KMS-11 (cell line): ENCODE data around the gene ZNF784.

ENCODE experiments used
- H2AFZ ChIP-seq: fragments of 200-600 bp; sonication (generic); 2 replicates; pipeline ENCODE4 v1.6.1; 2016; ENCODE audit warnings: antibody characterized with exemption, mixed run types, low read depth
- H3K27ac ChIP-seq: fragments of 200-600 bp; sonication (generic); 2 replicates; pipeline ENCODE4 v1.6.1; 2016; ENCODE audit warnings: mild to moderate bottlenecking, mixed run types
- H3K27me3 ChIP-seq: fragments of 200-600 bp; sonication (generic); 2 replicates; pipeline ENCODE4 v1.6.1; 2017; ENCODE audit warnings: mild to moderate bottlenecking, low read depth, mixed run types, moderate library complexity; ENCODE audit not compliant: insufficient read depth
- H3K36me3 ChIP-seq: fragments of 200-600 bp; sonication (generic); 2 replicates; pipeline ENCODE4 v1.6.1; 2017; ENCODE audit warnings: mild to moderate bottlenecking, mixed run types; ENCODE audit not compliant: insufficient read depth
- H3K4me1 ChIP-seq: fragments of 200-600 bp; sonication (generic); 2 replicates; pipeline ENCODE4 v1.6.1; 2016; ENCODE audit warnings: mild to moderate bottlenecking, low read depth, mixed run types; ENCODE audit not compliant: poor library complexity, severe bottlenecking
- H3K4me2 ChIP-seq: fragments of 200-600 bp; sonication (generic); 2 replicates; pipeline ENCODE4 v1.7.0; 2016; ENCODE audit warnings: mild to moderate bottlenecking, mixed run types
- H3K4me3 ChIP-seq: fragments of 200-600 bp; sonication (generic); IDR thresholded peaks from 2 replicates; pipeline ENCODE4 v1.6.1; 2017; ENCODE audit warnings: low read depth, low read length, mixed read lengths; ENCODE audit not compliant: insufficient read depth
- H3K79me2 ChIP-seq: fragments of 200-600 bp; sonication (generic); 2 replicates; pipeline ENCODE4 v1.6.1; 2016; ENCODE audit warnings: low read depth, mixed run types; ENCODE audit not compliant: insufficient read depth
- H3K9ac ChIP-seq: fragments of 200-600 bp; sonication (generic); 2 replicates; pipeline ENCODE4 v1.6.1; 2016; ENCODE audit warnings: mild to moderate bottlenecking, mixed run types
- H4K20me1 ChIP-seq: fragments of 200-600 bp; sonication (generic); 2 replicates; pipeline ENCODE4 v1.6.1; 2016; ENCODE audit warnings: mild to moderate bottlenecking, mixed run types; ENCODE audit not compliant: insufficient read depth
- CTCF ChIP-seq: fragments of 200-600 bp; sonication (generic); conservative IDR thresholded peaks from 2 replicates; pipeline ENCODE4 v1.6.1; 2017; ENCODE audit warnings: low read depth, mild to moderate bottlenecking, antibody characterized with exemption, low read length, moderate library complexity, mixed read lengths

ZNF784 gene

GRCh38 chr19:55632463-55632834 lies 8.1 kb upstream of the ZNF784 start:
- Histone ChIP-seq H2AFZ (peak overlapping the region; percentile 16; the same call in 1 of the 2 replicates), H4K20me1 (no peaks in the 10 kb centered on the region), H3K4me1 (peaks cover 25% of the 10 kb centered on the region), H3K4me2 (no peak overlapping the region), H3K9ac (no peak overlapping the region), H3K79me2 (peaks cover 22% of the 10 kb centered on the region), H3K27ac (no peak overlapping the region), H3K36me3 (no peaks in the 10 kb centered on the region), H3K27me3 (no peaks in the 10 kb centered on the region; the same call in 1 of the 2 replicates), H3K4me3 (no peak overlapping the region)
- TF ChIP-seq CTCF: peak; percentile 96

DNA sequence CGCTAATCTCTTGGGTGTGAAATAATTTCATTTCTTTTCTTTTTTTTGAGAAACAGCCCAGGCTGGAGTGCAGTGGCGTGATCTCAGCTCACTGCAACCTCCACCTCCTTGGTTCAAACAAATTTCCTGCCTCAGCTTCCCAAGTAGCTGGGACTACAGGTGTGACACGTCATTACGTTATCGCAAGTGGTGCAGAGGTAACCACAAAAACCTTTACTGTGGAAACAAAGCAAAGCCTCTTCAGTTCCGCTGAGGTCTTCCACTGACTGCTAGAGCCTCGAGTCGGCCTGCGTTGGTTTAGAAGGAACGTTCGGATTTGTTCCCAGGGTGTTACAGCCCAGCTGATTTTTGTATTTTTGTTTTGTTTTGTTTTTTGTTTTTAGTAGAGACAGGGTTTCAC lies 2.0 kb upstream of the ZNF784 start:
- H3K79me2 ChIP-seq: no peaks in the 10 kb centered on the region
- no peaks in the 10 kb centered on the region; the same call in 1 of the 2 replicates for H3K27me3 ChIP-seq
- H3K27ac ChIP-seq: no peak overlapping the region
- no peaks in the 10 kb centered on the region for H4K20me1 ChIP-seq
- H3K4me1 ChIP-seq: peaks cover 15% of the 10 kb centered on the region
- H3K4me3 ChIP-seq: no peak overlapping the region
- no peak overlapping the region for H3K9ac ChIP-seq
- TF ChIP-seq CTCF: no peak
- no peak overlapping the region for H3K4me2 ChIP-seq
- no peak overlapping the region for H2AFZ ChIP-seq
- H3K36me3 ChIP-seq: no peaks in the 10 kb centered on the region

DNA sequence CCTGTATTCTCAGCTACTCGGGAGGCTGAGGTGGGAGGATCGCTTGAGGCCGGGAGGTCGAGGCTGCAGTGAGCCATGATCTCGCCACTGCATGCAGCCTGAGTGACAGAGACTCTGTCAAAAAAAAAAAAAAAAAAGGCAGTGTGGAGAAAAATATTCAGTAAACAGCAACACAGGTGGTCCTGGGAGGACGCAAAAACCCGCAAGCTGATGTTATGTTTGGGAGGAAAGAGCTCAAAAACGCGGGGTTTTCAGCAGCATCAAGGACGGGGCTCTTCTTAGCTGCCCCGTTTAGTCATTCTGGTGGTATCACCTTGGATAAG lies 599 bp upstream of the ZNF784 start:
- peak overlapping the region; percentile 73 for H2AFZ ChIP-seq
- H3K27me3 ChIP-seq: no peaks in the 10 kb centered on the region; the same call in 1 of the 2 replicates
- no peaks in the 10 kb centered on the region for H3K36me3 ChIP-seq
- 0 out of 2 replicates have a peak overlapping the region, but pooled peaks have one; percentile 60 for H3K27ac ChIP-seq
- no peaks in the 10 kb centered on the region for H4K20me1 ChIP-seq
- H3K4me3 ChIP-seq: no peak overlapping the region
- H3K9ac ChIP-seq: no peak overlapping the region
- peak overlapping the region; percentile 47; the same call in 1 of the 2 replicates for H3K4me2 ChIP-seq
- 0 out of 2 replicates have a peak, but pooled peaks have one; percentile 2 for TF ChIP-seq CTCF
- H3K79me2 ChIP-seq: no peaks in the 10 kb centered on the region
- H3K4me1 ChIP-seq: peaks cover 15% of the 10 kb centered on the region

DNA sequence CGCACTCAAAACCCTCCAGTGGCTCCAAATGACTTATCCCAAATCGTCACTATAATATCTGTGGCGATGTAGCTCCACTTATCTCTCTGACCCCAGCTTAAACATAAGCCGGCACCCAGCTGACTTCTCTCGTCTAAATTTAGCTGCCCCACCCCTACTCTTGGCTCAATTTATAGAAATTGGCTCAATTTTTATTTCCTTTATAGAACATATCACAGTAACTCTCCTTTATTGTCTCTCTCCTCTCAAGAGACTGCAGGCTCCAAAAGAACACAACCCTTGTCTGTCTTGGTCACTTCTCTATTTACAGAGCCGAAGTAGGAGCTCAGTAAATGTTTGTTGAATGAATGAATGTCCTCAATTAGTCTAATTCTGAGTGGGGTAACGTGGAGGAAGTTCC lies 805 bp downstream of the ZNF784 start:
- Histone ChIP-seq H3K27me3 (no peaks in the 10 kb centered on the region; the same call in 1 of the 2 replicates), H3K36me3 (no peaks in the 10 kb centered on the region), H3K4me1 (peaks cover 15% of the 10 kb centered on the region), H3K4me3 (no peak overlapping the region), H4K20me1 (no peaks in the 10 kb centered on the region), H3K4me2 (peak overlapping the region; percentile 28; the same call in 1 of the 2 replicates), H2AFZ (no peak overlapping the region), H3K27ac (no peak overlapping the region), H3K9ac (no peak overlapping the region), H3K79me2 (no peaks in the 10 kb centered on the region)
- TF ChIP-seq CTCF: no peak
